SK-N-SH (cell line): Measurements from ENCODE around the gene TOR2A. TPM values are rescaled to one million over a fixed set of nuclear protein-coding genes. Genes with fewer than 3 reads are reported as not detected.
"Not testable (repeated sequence)": the region's sequence is repeated elsewhere in the genome, so short reads cannot be mapped to it uniquely, and the experiment has no call there.

ENCODE experiments used
- CTCF ChIA-PET: fragments of 300-600, 350-600 bp; formaldehyde crosslinking; extraction: SDS; loops from one replicate; lab custom pipeline; 2021; lab: Yijun Ruan, JAX
- POLR2A ChIA-PET: fragments of 350-600 bp; sonication (Branson Sonifier 250); formaldehyde crosslinking; extraction: SDS; loops from one replicate; lab custom pipeline; 2020; ENCODE audit warnings: antibody characterized with exemption, inconsistent platforms; lab: Yijun Ruan, JAX
- DNase-seq: peaks from one replicate; pipeline ENCODE4 v3.0.0; 2012
- H2AFZ ChIP-seq: fragments of 200-600 bp; sonication (generic); 2 replicates; pipeline ENCODE4 v1.8.1; 2016; ENCODE audit warnings: antibody characterized with exemption, mild to moderate bottlenecking, low read depth
- H3F3A ChIP-seq: fragments of 200-600 bp; sonication (generic); replicated peaks from 2 replicates; pipeline ENCODE3; 2016; ENCODE audit warnings: antibody characterized with exemption, mild to moderate bottlenecking; ENCODE audit not compliant: insufficient read depth
- H3K27ac ChIP-seq, 2 experiments: fragments of 200-500 bp in 1 of 2; fragments of 200-600 bp in 1 of 2; sonication (Bioruptor generic) in 1 of 2; sonication (generic), shearing (Covaris generic) in 1 of 2; 2 replicates each; pipeline versions ENCODE4 v1.5.1 to v1.6.1; 2014 to 2016; ENCODE audit warnings: low read depth in 2 of 2, inconsistent platforms in 1 of 2, low read length in 1 of 2, mild to moderate bottlenecking in 1 of 2, mixed read lengths in 1 of 2
- H3K27me3 ChIP-seq: fragments of 200-600 bp; sonication (generic), shearing (Covaris generic); 2 replicates; pipeline ENCODE4 v1.6.1; 2016; ENCODE audit warnings: mixed run types; ENCODE audit not compliant: insufficient read depth
- H3K36me3 ChIP-seq, 2 experiments: fragments of 200-500 bp in 1 of 2; fragments of 200-600 bp in 1 of 2; sonication (Bioruptor generic) in 1 of 2; sonication (generic) in 1 of 2; replicated peaks in 1 of 2; 2 replicates each; pipeline versions ENCODE3 to v1.5.1; 2014 to 2016; ENCODE audit warnings: low read length in 1 of 2, mild to moderate bottlenecking in 1 of 2; ENCODE audit not compliant: insufficient read depth in 2 of 2, control insufficient read depth in 1 of 2
- H3K4me1 ChIP-seq, 2 experiments: fragments of 200-500 bp in 1 of 2; fragments of 200-600 bp in 1 of 2; sonication (Bioruptor generic) in 1 of 2; sonication (generic), shearing (Covaris generic) in 1 of 2; 2 replicates each; pipeline versions ENCODE4 v1.5.1 to v1.6.1; 2014 to 2016; ENCODE audit warnings: low read depth in 1 of 2, low read length in 1 of 2, mixed run types in 1 of 2; ENCODE audit not compliant: insufficient read depth in 2 of 2, control insufficient read depth in 1 of 2
- H3K4me2 ChIP-seq: fragments of 200-600 bp; sonication (generic), shearing (Covaris generic); 2 replicates; pipeline ENCODE4 v1.6.1; 2017; ENCODE audit warnings: mixed run types
- H3K4me3 ChIP-seq, 2 experiments: fragments of 200-500 bp in 1 of 2; fragments of 200-600 bp in 1 of 2; sonication (Bioruptor generic) in 1 of 2; sonication (generic), shearing (Covaris generic) in 1 of 2; 2 replicates each; pipeline versions ENCODE4 v1.5.1 to v1.8.1; 2014 to 2016; ENCODE audit warnings: low read depth in 2 of 2, inconsistent platforms in 1 of 2, low read length in 1 of 2, mild to moderate bottlenecking in 1 of 2, mixed read lengths in 1 of 2, moderate library complexity in 1 of 2
- H3K79me2 ChIP-seq: fragments of 200-600 bp; sonication (generic); 2 replicates; pipeline ENCODE4 v1.8.1; 2017; ENCODE audit warnings: mild to moderate bottlenecking; ENCODE audit not compliant: insufficient read depth
- H3K9ac ChIP-seq: fragments of 200-600 bp; sonication (generic); 2 replicates; pipeline ENCODE4 v1.6.1; 2017; ENCODE audit warnings: mixed run types
- H3K9me2 ChIP-seq: fragments of 200-600 bp; sonication (generic); 2 replicates; pipeline ENCODE4 v1.6.1; 2017; ENCODE audit warnings: mixed run types
- H3K9me3 ChIP-seq: fragments of 200-600 bp; sonication (generic); 2 replicates; pipeline ENCODE4 v1.6.1; 2017; ENCODE audit warnings: mixed run types, mild to moderate bottlenecking, moderate library complexity
- H4K20me1 ChIP-seq: fragments of 200-600 bp; sonication (generic); 2 replicates; pipeline ENCODE4 v1.6.1; 2017; ENCODE audit warnings: mild to moderate bottlenecking, mixed run types; ENCODE audit not compliant: insufficient read depth
- EP300 ChIP-seq, 2 experiments: IDR thresholded peaks; 2 replicates each; pipeline versions ENCODE4 v1.4.0 to v1.6.1; 2012; ENCODE audit warnings: borderline replicate concordance in 1 of 2, low read depth in 1 of 2, low read length in 1 of 2
- FOXJ3 ChIP-seq: sonication (generic); formaldehyde crosslinking; IDR thresholded peaks from 2 replicates; pipeline ENCODE4 v1.5.1; 2020; ENCODE audit warnings: mild to moderate bottlenecking, missing genetic modification reagents
- GABPA ChIP-seq: IDR thresholded peaks from 2 replicates; pipeline ENCODE4 v1.4.0; 2012; ENCODE audit warnings: low read depth, mild to moderate bottlenecking
- JUND ChIP-seq: IDR thresholded peaks from 2 replicates; pipeline ENCODE4 v1.4.0; 2012
- RXRA ChIP-seq: IDR thresholded peaks from 2 replicates; pipeline ENCODE4 v1.4.0; 2012; ENCODE audit warnings: low read depth, mild to moderate bottlenecking, borderline replicate concordance
- WGBS: methylation state at CpG from one replicate; pipeline ENCODE4 v1.1.6; 2017; ENCODE audit warnings: low lambda C conversion rate; 5-methylcytosine and 5-hydroxymethylcytosine counted together
- polyA plus RNA-seq, 3 experiments: library from polyadenylated mRNA; depleted of rRNA; stranded (reverse); fragments of >200 nt; gene quantifications; 2 replicates each; pipeline ENCODE4 v1.2.3, GENCODE V29; 2012

TOR2A gene
- polyA plus RNA-seq, 1 of the 3 experiments (the other 2 are of a cell fraction): 17.2 TPM

- Histone ChIP-seq H3K4me3 (no peak overlapping the region), H3K9ac (no peak overlapping the region), H4K20me1 (no peaks in the 10 kb centered on the region), H3K4me2 (no peak overlapping the region), H3K79me2 (no peaks in the 10 kb centered on the region), H3K4me1 (peaks cover 0 to 17% of the 10 kb centered on the region in 2 experiments; a peak in 1 of 4 replicates), H3F3A (no peaks in the 10 kb centered on the region), H3K36me3 (no peaks in the 10 kb centered on the region), H3K27ac (no peak overlapping the region), H3K9me3 (no peaks in the 10 kb centered on the region), H2AFZ (no peak overlapping the region), H3K9me2 (no peaks in the 10 kb centered on the region), H3K27me3 (peaks cover 15% of the 10 kb centered on the region)
- TF ChIP-seq GABPA: no peak
- no peak for TF ChIP-seq EP300 (IDR thresholded peaks at IDR 0.05; ENCODE audit: borderline replicate concordance in 1 of 2, low read depth in 1 of 2, low read length in 1 of 2)
- TF ChIP-seq FOXJ3 (CRISPR knock-in tag): no peak
- no peak for TF ChIP-seq RXRA
- DNase-seq: no peak
- CTCF ChIA-PET: interaction anchor here (1.4 to 1.6 kb wide), 2 partner anchors 24 to 111 kb away, joined by 3 to 5 read pairs; no protein-coding TSS in a partner anchor
- POLR2A ChIA-PET: interaction anchor here (1.0 kb wide), 1 partner anchor 12 kb away, joined by 3 read pairs; no protein-coding TSS in a partner anchor
- 62% methylated on average over 5 of the region's 5 CpGs for WGBS
Observed at GRCh38 chr9:127758843-127759242, 23.7 kb upstream of the TOR2A start.

GRCh38 chr9:127756776-127757175 lies 21.7 kb upstream of the TOR2A start:
- not testable (repeated sequence) for H3K4me3 ChIP-seq, H3K9me2 ChIP-seq, DNase-seq, H4K20me1 ChIP-seq, H3K9me3 ChIP-seq, H3K27ac ChIP-seq, H3K9ac ChIP-seq, H2AFZ ChIP-seq, H3F3A ChIP-seq, H3K36me3 ChIP-seq, H3K4me2 ChIP-seq, H3K79me2 ChIP-seq
- POLR2A ChIA-PET: interaction anchor here (1.5 kb wide), 1 partner anchor 24 kb away, joined by 3 read pairs; no protein-coding TSS in a partner anchor
- CTCF ChIA-PET: interaction anchor here (1.2 to 3.8 kb wide), 3 partner anchors 22 to 113 kb away, joined by 4 to 23 read pairs (median 9); partner anchors contain the start of genes CDK9 and TOR2A
- 77% methylated on average over 11 of the region's 11 CpGs for WGBS
- Histone ChIP-seq H3K4me1 (peaks cover 0 to 27% of the 10 kb centered on the region in 2 experiments; a peak in 1 of 4 replicates), H3K27me3 (peaks cover 20% of the 10 kb centered on the region)

GRCh38 chr9:127756233-127756632 lies 21.1 kb upstream of the TOR2A start:
- H3K4me2 ChIP-seq: no peak overlapping the region
- POLR2A ChIA-PET: interaction anchor here (0.8 to 1.5 kb wide), 2 partner anchors 11 to 24 kb away, joined by 3 read pairs; no protein-coding TSS in a partner anchor
- no peaks in the 10 kb centered on the region for H3F3A ChIP-seq
- no peak for DNase-seq
- no peaks in the 10 kb centered on the region for H3K36me3 ChIP-seq
- H3K9ac ChIP-seq: no peak overlapping the region
- CTCF ChIA-PET: interaction anchor here (0.6 to 3.8 kb wide), 11 partner anchors 7 to 165 kb away, joined by 3 to 23 read pairs (median 4); partner anchors contain the start of genes CDK9 and TOR2A
- no peaks in the 10 kb centered on the region for H3K79me2 ChIP-seq
- TF ChIP-seq JUND: no peak
- TF ChIP-seq, all 33 proteins: peak for 0
- Histone ChIP-seq H3K27me3 (peaks cover 20% of the 10 kb centered on the region), H4K20me1 (no peaks in the 10 kb centered on the region), H3K9me2 (no peaks in the 10 kb centered on the region), H3K9me3 (no peaks in the 10 kb centered on the region), H3K27ac (no peak overlapping the region), H3K4me3 (no peak overlapping the region), H3K4me1 (peaks cover 0 to 21% of the 10 kb centered on the region in 2 experiments; a peak in 1 of 4 replicates), H2AFZ (no peak overlapping the region)
- WGBS: 94% methylated on average over 3 of the region's 3 CpGs
